A549 (cell line): Measurements from ENCODE around the gene CNIH1. TPM values are rescaled to one million over a fixed set of nuclear protein-coding genes. Genes with fewer than 3 reads are reported as not detected.
"Not testable (repeated sequence)": the region's sequence is repeated elsewhere in the genome, so short reads cannot be mapped to it uniquely, and the experiment has no call there.

Experiments used
- ATAC-seq, 2 experiments: fragments of 200-7000 bp in 1 of 2; fragments of >200 bp in 1 of 2; cut with Nextera tagmentation in 1 of 2; cut with Tn5 transposase in 1 of 2; 3 replicates each; pipeline versions ENCODE4 v1.8.0 to v1.9.1; 2018 to 2020; ENCODE audit warnings: mild to moderate bottlenecking in 1 of 2, moderate library complexity in 1 of 2
- CTCF ChIA-PET: fragments of 300-600 bp; sonication (Branson Sonifier 250); formaldehyde crosslinking; extraction: SDS; loops from one replicate; lab custom pipeline; 2021; ENCODE audit warnings: antibody characterized with exemption, inconsistent platforms; lab: Yijun Ruan, JAX
- POLR2A ChIA-PET: fragments of 350-600 bp; formaldehyde crosslinking; extraction: SDS; loops from one replicate; lab custom pipeline; 2021; ENCODE audit warnings: antibody characterized with exemption, inconsistent platforms; lab: Yijun Ruan, JAX
- DNase-seq, 2 experiments: peaks; one replicate each; pipeline versions ENCODE4 v3.0.0 to v3.0.0-alpha.2; 2011 to 2016; ENCODE audit warnings: low read depth in 1 of 2, low spot score in 1 of 2
- FAIRE-seq: peaks from 2 replicates; lab custom pipeline; 2011; peaks lifted over from hg19 to GRCh38; lab: Jason Lieb, UNC
- H3K27ac ChIP-seq, 2 experiments: fragments of >200 bp; sonication (Bioruptor Twin); formaldehyde crosslinking; 3 replicates each; pipeline ENCODE4 v1.5.1; 2016 to 2017
- H3K4me1 ChIP-seq: fragments of >200 bp; sonication (Bioruptor Twin); formaldehyde crosslinking; 3 replicates; pipeline ENCODE4 v1.6.1; 2016
- H3K4me2 ChIP-seq: fragments of >200 bp; sonication (Bioruptor Twin); formaldehyde crosslinking; 3 replicates; pipeline ENCODE4 v1.6.1; 2016
- H3K4me3 ChIP-seq: fragments of >200 bp; sonication (Bioruptor Twin); formaldehyde crosslinking; 3 replicates; pipeline ENCODE4 v1.5.1; 2016
- H3K9me3 ChIP-seq: fragments of >200 bp; sonication (Bioruptor Twin); formaldehyde crosslinking; 3 replicates; pipeline ENCODE4 v1.6.1; 2016
- ATOH8 ChIP-seq: fragments of 250-450 bp; sonication (Bioruptor Pico); IDR thresholded peaks from 2 replicates; pipeline ENCODE4 v1.5.0; 2020; ENCODE audit warnings: low read depth, mild to moderate bottlenecking, moderate library complexity
- CHD4 ChIP-seq: fragments of 200-600 bp; sonication (generic); IDR thresholded peaks from 2 replicates; pipeline ENCODE4 v1.6.1; 2016; ENCODE audit warnings: antibody characterized with exemption, mild to moderate bottlenecking, borderline replicate concordance
- GATA3 ChIP-seq: IDR thresholded peaks from 2 replicates; pipeline ENCODE4 v1.6.1; 2012; ENCODE audit warnings: borderline replicate concordance
- HDAC2 ChIP-seq: fragments of 200-600 bp; sonication (generic); IDR thresholded peaks from 2 replicates; pipeline ENCODE4 v1.6.1; 2016
- HOXB5 ChIP-seq: fragments of 250-450 bp; sonication (Bioruptor Pico); IDR thresholded peaks from 2 replicates; pipeline ENCODE4 v1.5.0; 2020; ENCODE audit warnings: mild to moderate bottlenecking, moderate library complexity
- JUN ChIP-seq, 2 experiments: fragments of >200 bp; sonication (Bioruptor Twin); formaldehyde crosslinking; IDR thresholded peaks; 2 replicates in 1 of 2; 3 replicates in 1 of 2; pipeline ENCODE4 v1.6.1; 2016 to 2017
- KDM1A ChIP-seq: fragments of 200-600 bp; sonication (generic); IDR thresholded peaks from 2 replicates; pipeline ENCODE4 v1.6.1; 2016; ENCODE audit warnings: low read depth, mild to moderate bottlenecking
- KDM5A ChIP-seq: fragments of 200-600 bp; sonication (generic); IDR thresholded peaks from 2 replicates; pipeline ENCODE4 v1.6.1; 2016; ENCODE audit warnings: antibody characterized with exemption, mild to moderate bottlenecking
- MAX ChIP-seq: IDR thresholded peaks from 2 replicates; pipeline ENCODE4 v1.6.1; 2012
- MYC ChIP-seq: IDR thresholded peaks from 2 replicates; pipeline ENCODE4 v1.6.1; 2012; ENCODE audit warnings: mild to moderate bottlenecking, inconsistent platforms, low read length, improper control_type of control experiment, borderline replicate concordance
- PBX3 ChIP-seq: IDR thresholded peaks from 2 replicates; pipeline ENCODE4 v1.6.1; 2012
- REST ChIP-seq: fragments of 200-600 bp; sonication (generic); IDR thresholded peaks from 2 replicates; pipeline ENCODE4 v1.6.1; 2016; ENCODE audit warnings: antibody characterized with exemption, mild to moderate bottlenecking, moderate library complexity
- RNF2 ChIP-seq: fragments of 200-600 bp; sonication (generic); IDR thresholded peaks from 2 replicates; pipeline ENCODE4 v1.6.1; 2016; ENCODE audit warnings: low read depth, mild to moderate bottlenecking, antibody characterized with exemption, moderate library complexity, borderline replicate concordance
- ZC3H11A ChIP-seq: fragments of 450-650 bp; IDR thresholded peaks from 2 replicates; pipeline ENCODE4 v1.6.1; 2014; ENCODE audit warnings: antibody characterized with exemption, mild to moderate bottlenecking
- ZSCAN20 ChIP-seq: fragments of 250-450 bp; sonication (Bioruptor Pico); IDR thresholded peaks from 2 replicates; pipeline ENCODE4 v1.8.0; 2022; ENCODE audit warnings: mild to moderate bottlenecking, moderate library complexity
- WGBS: methylation state at CpG from one replicate; pipeline ENCODE4 v1.1.6; 2017; ENCODE audit errors: missing lambda C conversion rate; 5-methylcytosine and 5-hydroxymethylcytosine counted together
- polyA plus RNA-seq, 4 experiments: library from polyadenylated mRNA; depleted of rRNA in 3 of 4; stranded (reverse); fragments of >200 nt; fragmentation: RNase III in 1 of 4; extraction: RNeasy Plus Mini Kit Qiagen cat#74134 plus additional on column Dnase treatment in 1 of 4; gene quantifications; 2 replicates in 3 of 4; 3 replicates in 1 of 4; pipeline ENCODE4 v1.2.3, GENCODE V29; 2011 to 2017
- TF ChIP-seq, protein P1 (sequence below): fragments of 150-350 bp; IDR thresholded peaks from 2 replicates; pipeline ENCODE4 v1.6.1; 2014; ENCODE audit warnings: low read depth, mild to moderate bottlenecking, low read length

CNIH1 gene
- polyA plus RNA-seq, 2 of the 4 experiments (the other 2 are of a cell fraction) = 337 to 411 TPM

GRCh38 chr14:54383835-54384234 is 57.3 kb downstream of the CNIH1 start:
- H3K9me3 ChIP-seq = no peaks in the 10 kb centered on the region
- no peak overlapping the region for H3K27ac ChIP-seq
- ChIA-PET CTCF (interaction anchor here (0.8 to 1.9 kb wide), 5 partner anchors 8 to 58 kb away, joined by 3 to 4 read pairs (median 4); no protein-coding TSS in a partner anchor), POLR2A (no interaction called here)
- WGBS = 73% methylated on average over 4 of the region's 4 CpGs
- ATAC-seq = no peak
- H3K4me2 ChIP-seq = no peak overlapping the region
- FAIRE-seq = no peak
- no peaks in the 10 kb centered on the region for H3K4me1 ChIP-seq
- TF ChIP-seq, protein P1, sequence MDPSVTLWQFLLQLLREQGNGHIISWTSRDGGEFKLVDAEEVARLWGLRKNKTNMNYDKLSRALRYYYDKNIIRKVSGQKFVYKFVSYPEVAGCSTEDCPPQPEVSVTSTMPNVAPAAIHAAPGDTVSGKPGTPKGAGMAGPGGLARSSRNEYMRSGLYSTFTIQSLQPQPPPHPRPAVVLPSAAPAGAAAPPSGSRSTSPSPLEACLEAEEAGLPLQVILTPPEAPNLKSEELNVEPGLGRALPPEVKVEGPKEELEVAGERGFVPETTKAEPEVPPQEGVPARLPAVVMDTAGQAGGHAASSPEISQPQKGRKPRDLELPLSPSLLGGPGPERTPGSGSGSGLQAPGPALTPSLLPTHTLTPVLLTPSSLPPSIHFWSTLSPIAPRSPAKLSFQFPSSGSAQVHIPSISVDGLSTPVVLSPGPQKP = no peak
- no peak for TF ChIP-seq GATA3
- TF ChIP-seq CHD4 = no peak
- TF ChIP-seq ATOH8 (CRISPR knock-in tag) = no peak
- no peak for TF ChIP-seq ZC3H11A
- no peak for TF ChIP-seq HOXB5 (CRISPR knock-in tag)
- TF ChIP-seq, all 56 proteins: peak for 0
- no peak for DNase-seq
- H3K4me3 ChIP-seq = no peak overlapping the region

- POLR2A ChIA-PET = no interaction called here
- Histone ChIP-seq H3K4me3 (no peak overlapping the region), H3K4me2 (no peak overlapping the region), H3K4me1 (no peaks in the 10 kb centered on the region), H3K9me3 (no peaks in the 10 kb centered on the region), H3K27ac (no peak overlapping the region)
- FAIRE-seq (no peak), DNase-seq (no peak), ATAC-seq (no peak)
- CTCF ChIA-PET = interaction anchor here (0.9 kb wide), 1 partner anchor 207 kb away, joined by 4 read pairs; no protein-coding TSS in a partner anchor
- no peak for TF ChIP-seq KDM5A
- no peak for TF ChIP-seq PBX3
- no peak for TF ChIP-seq HDAC2
- TF ChIP-seq REST = no peak
- TF ChIP-seq MAX = no peak
- TF ChIP-seq ZSCAN20 (CRISPR knock-in tag) = no peak
- TF ChIP-seq RNF2 = no peak
- TF ChIP-seq KDM1A = no peak
- no peak for TF ChIP-seq JUN (IDR thresholded peaks at IDR 0.05)
- no peak for TF ChIP-seq MYC
Measured at GRCh38 chr14:54381821-54382220, 59.4 kb downstream of the CNIH1 start.

DNA sequence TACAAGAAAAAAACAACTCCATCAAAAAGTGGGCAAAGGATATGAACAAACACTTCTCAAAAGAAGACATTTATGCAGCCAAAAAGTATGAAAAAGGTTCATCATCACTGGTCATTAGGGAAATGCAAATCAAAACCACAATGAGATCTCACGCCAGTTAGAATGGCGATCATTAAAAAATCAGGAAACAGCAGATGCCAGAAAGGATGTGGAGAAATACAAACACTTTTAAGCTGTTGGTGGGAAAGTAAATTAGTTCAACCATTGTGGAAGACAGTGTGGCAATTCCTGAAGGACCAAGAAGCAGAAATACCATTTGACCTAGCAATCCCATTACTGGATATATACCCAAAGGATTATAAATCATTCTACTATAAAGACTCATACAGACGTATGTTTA is 60.6 kb downstream of the CNIH1 start:
- ATAC-seq, H3K9me3 ChIP-seq, DNase-seq, H3K4me1 ChIP-seq, H3K4me2 ChIP-seq, H3K4me3 ChIP-seq, FAIRE-seq, H3K27ac ChIP-seq, POLR2A ChIA-PET: not testable (repeated sequence)
- CTCF ChIA-PET = interaction anchor here (0.9 to 2.4 kb wide), 2 partner anchors 12 to 14 kb away, joined by 4 to 8 read pairs; no protein-coding TSS in a partner anchor
- 75% methylated on average over 3 of the region's 3 CpGs for WGBS

GRCh38 chr14:54378893-54379292 is 62.3 kb downstream of the CNIH1 start:
- CTCF ChIA-PET = interaction anchor here (2.4 kb wide), 1 partner anchor 12 kb away, joined by 8 read pairs; no protein-coding TSS in a partner anchor
- H3K9me3 ChIP-seq, DNase-seq, H3K4me1 ChIP-seq, H3K4me2 ChIP-seq, H3K27ac ChIP-seq, H3K4me3 ChIP-seq, ATAC-seq, POLR2A ChIA-PET, FAIRE-seq: not testable (repeated sequence)
- 49% methylated on average over 5 of the region's 5 CpGs for WGBS
